Activated CD4-positive, alpha-beta T cell treated with anti-CD3 and anti-CD28 coated beads, Interleukin-2, amount 10 ng/mL, durations not matched to agents 7 days and 5 days (primary cell): ENCODE data around the gene NFIA. TPM values are rescaled to one million over a fixed set of nuclear protein-coding genes. Genes with fewer than 3 reads are reported as not detected.

Source experiments
- CTCF ChIA-PET: fragments of 350-600 bp; sonication (Branson Sonifier 250); formaldehyde crosslinking; loops from one replicate; lab custom pipeline; 2021; ENCODE audit warnings: antibody characterized with exemption; lab: Charles Lee
- POLR2A ChIA-PET: fragments of 350-600 bp; sonication (Branson Sonifier 250); formaldehyde crosslinking; loops from one replicate; lab custom pipeline; 2021; ENCODE audit warnings: antibody characterized with exemption; lab: Charles Lee
- DNase-seq: peaks from one replicate; pipeline ENCODE4 v3.0.0-alpha.2; 2020
- H3K27ac Mint-ChIP-seq: one replicate; pipeline ENCODE4 v1.8.0; 2021; ENCODE audit warnings: mild to moderate bottlenecking, moderate library complexity, mixed read lengths
- H3K27me3 Mint-ChIP-seq: one replicate; pipeline ENCODE4 v1.8.0; 2021; ENCODE audit warnings: mixed read lengths
- H3K36me3 Mint-ChIP-seq: one replicate; pipeline ENCODE4 v1.8.0; 2021; ENCODE audit warnings: low read depth, mixed read lengths
- H3K4me1 Mint-ChIP-seq: one replicate; pipeline ENCODE4 v1.8.0; 2021; ENCODE audit warnings: mixed read lengths
- H3K4me3 Mint-ChIP-seq: one replicate; pipeline ENCODE4 v1.8.0; 2021; ENCODE audit warnings: mild to moderate bottlenecking, moderate library complexity, mixed read lengths
- H3K9me3 Mint-ChIP-seq: one replicate; pipeline ENCODE4 v1.8.0; 2021; ENCODE audit warnings: mixed read lengths
- total RNA-seq, 2 experiments: library from RNA; stranded (reverse); gene quantifications; one replicate each; pipeline ENCODE4 v1.2.3, GENCODE V29; 2021

NFIA gene
- total RNA-seq, 2 experiments from 2014 or later: 0.97 to 1.6 TPM

- H3K9me3 Mint-ChIP-seq: no peaks in the 10 kb centered on the region
- DNase-seq: no peak
- no peaks in the 10 kb centered on the region for H3K27me3 Mint-ChIP-seq
- no peak overlapping the region for H3K27ac Mint-ChIP-seq
- H3K36me3 Mint-ChIP-seq: no peaks in the 10 kb centered on the region
- CTCF ChIA-PET: interaction anchor here (1.6 kb wide), 1 partner anchor 12 kb away, joined by 5 read pairs; no protein-coding TSS in a partner anchor
- POLR2A ChIA-PET: no interaction called here
- no peaks in the 10 kb centered on the region for H3K4me1 Mint-ChIP-seq
- H3K4me3 Mint-ChIP-seq: no peak overlapping the region
Measured at GRCh38 chr1:61436016-61436415, 353.7 kb downstream of the NFIA start.

GRCh38 chr1:61436491-61437120 is 354.2 kb downstream of the NFIA start:
- ChIA-PET POLR2A (no interaction called here), CTCF (no interaction called here)
- Mint-ChIP-seq H3K27me3 (no peaks in the 10 kb centered on the region), H3K4me3 (no peak overlapping the region), H3K27ac (no peak overlapping the region), H3K9me3 (no peaks in the 10 kb centered on the region), H3K36me3 (no peaks in the 10 kb centered on the region), H3K4me1 (no peaks in the 10 kb centered on the region)
- DNase-seq: no peak

GRCh38 chr1:61439234-61439633 is 356.9 kb downstream of the NFIA start:
- no peaks in the 10 kb centered on the region for H3K9me3 Mint-ChIP-seq
- no peak overlapping the region for H3K27ac Mint-ChIP-seq
- no peak overlapping the region for H3K4me3 Mint-ChIP-seq
- CTCF ChIA-PET: no interaction called here
- H3K27me3 Mint-ChIP-seq: no peaks in the 10 kb centered on the region
- POLR2A ChIA-PET: no interaction called here
- DNase-seq: no peak
- no peaks in the 10 kb centered on the region for H3K36me3 Mint-ChIP-seq
- no peaks in the 10 kb centered on the region for H3K4me1 Mint-ChIP-seq

- Mint-ChIP-seq H3K4me1 (no peaks in the 10 kb centered on the region), H3K36me3 (no peaks in the 10 kb centered on the region), H3K27ac (no peak overlapping the region), H3K27me3 (no peaks in the 10 kb centered on the region), H3K9me3 (no peaks in the 10 kb centered on the region), H3K4me3 (no peak overlapping the region)
- DNase-seq: no peak
- CTCF ChIA-PET: no interaction called here
- POLR2A ChIA-PET: no interaction called here
Measured at GRCh38 chr1:61441723-61442262, 359.4 kb downstream of the NFIA start.

GRCh38 chr1:61442544-61442943 is 360.2 kb downstream of the NFIA start:
- ChIA-PET CTCF (interaction anchor here (1.0 kb wide), 1 partner anchor 12 kb away, joined by 4 read pairs; no protein-coding TSS in a partner anchor), POLR2A (no interaction called here)
- Mint-ChIP-seq H3K9me3 (no peaks in the 10 kb centered on the region), H3K4me1 (no peaks in the 10 kb centered on the region), H3K27ac (no peak overlapping the region), H3K36me3 (no peaks in the 10 kb centered on the region), H3K27me3 (no peaks in the 10 kb centered on the region), H3K4me3 (no peak overlapping the region)
- DNase-seq: no peak

- H3K27ac Mint-ChIP-seq: no peak overlapping the region
- H3K4me3 Mint-ChIP-seq: no peak overlapping the region
- H3K4me1 Mint-ChIP-seq: no peaks in the 10 kb centered on the region
- POLR2A ChIA-PET: no interaction called here
- CTCF ChIA-PET: no interaction called here
- H3K9me3 Mint-ChIP-seq: no peaks in the 10 kb centered on the region
- no peak for DNase-seq
- H3K27me3 Mint-ChIP-seq: no peaks in the 10 kb centered on the region
- H3K36me3 Mint-ChIP-seq: no peaks in the 10 kb centered on the region
Measured at GRCh38 chr1:61444288-61444687, 361.9 kb downstream of the NFIA start.

- no peak overlapping the region for H3K27ac Mint-ChIP-seq
- DNase-seq: no peak
- POLR2A ChIA-PET: no interaction called here
- H3K4me1 Mint-ChIP-seq: no peaks in the 10 kb centered on the region
- H3K4me3 Mint-ChIP-seq: no peak overlapping the region
- CTCF ChIA-PET: interaction anchor here (0.7 kb wide), 1 partner anchor 402 kb away, joined by 3 read pairs; no protein-coding TSS in a partner anchor
- H3K27me3 Mint-ChIP-seq: no peaks in the 10 kb centered on the region
- H3K36me3 Mint-ChIP-seq: no peaks in the 10 kb centered on the region
- no peaks in the 10 kb centered on the region for H3K9me3 Mint-ChIP-seq
Measured at GRCh38 chr1:61445269-61445825, 363.0 kb downstream of the NFIA start.

- no peak for DNase-seq
- CTCF ChIA-PET: no interaction called here
- Mint-ChIP-seq H3K4me1 (no peaks in the 10 kb centered on the region), H3K9me3 (no peaks in the 10 kb centered on the region), H3K27ac (no peak overlapping the region), H3K4me3 (no peak overlapping the region), H3K36me3 (no peaks in the 10 kb centered on the region), H3K27me3 (peaks cover under 1% of the 10 kb centered on the region)
- POLR2A ChIA-PET: no interaction called here
Measured at GRCh38 chr1:61446531-61446991, 364.2 kb downstream of the NFIA start.

GRCh38 chr1:61447106-61447967 is 365.0 kb downstream of the NFIA start:
- CTCF ChIA-PET: interaction anchor here (0.7 kb wide), 1 partner anchor 38 kb away, joined by 3 read pairs; no protein-coding TSS in a partner anchor
- H3K4me3 Mint-ChIP-seq: no peak overlapping the region
- no peak for DNase-seq

GRCh38 chr1:61447968-61448430 is 365.6 kb downstream of the NFIA start:
- no peak for DNase-seq
- Mint-ChIP-seq H3K27me3 (peaks cover 2% of the 10 kb centered on the region), H3K27ac (no peak overlapping the region), H3K9me3 (no peaks in the 10 kb centered on the region), H3K4me1 (peaks cover under 1% of the 10 kb centered on the region), H3K4me3 (no peak overlapping the region), H3K36me3 (no peaks in the 10 kb centered on the region)
- ChIA-PET POLR2A (no interaction called here), CTCF (interaction anchor here (0.7 kb wide), 1 partner anchor 38 kb away, joined by 3 read pairs; no protein-coding TSS in a partner anchor)

More at GRCh38 chr1:61447106-61447967, 365.0 kb downstream of the NFIA start:
- POLR2A ChIA-PET: no interaction called here
- no peaks in the 10 kb centered on the region for H3K4me1 Mint-ChIP-seq
- H3K9me3 Mint-ChIP-seq: no peaks in the 10 kb centered on the region
- no peak overlapping the region for H3K27ac Mint-ChIP-seq
- no peaks in the 10 kb centered on the region for H3K36me3 Mint-ChIP-seq
- H3K27me3 Mint-ChIP-seq: peaks cover 2% of the 10 kb centered on the region

GRCh38 chr1:61448914-61449313 is 366.6 kb downstream of the NFIA start:
- ChIA-PET POLR2A (no interaction called here), CTCF (no interaction called here)
- no peak for DNase-seq
- Mint-ChIP-seq H3K4me1 (peaks cover 6% of the 10 kb centered on the region), H3K27ac (no peak overlapping the region), H3K27me3 (peaks cover 2% of the 10 kb centered on the region), H3K36me3 (no peaks in the 10 kb centered on the region), H3K9me3 (no peaks in the 10 kb centered on the region), H3K4me3 (no peak overlapping the region)

- Mint-ChIP-seq H3K36me3 (no peaks in the 10 kb centered on the region), H3K4me3 (no peak overlapping the region), H3K27ac (no peak overlapping the region), H3K4me1 (peaks cover 6% of the 10 kb centered on the region), H3K9me3 (no peaks in the 10 kb centered on the region), H3K27me3 (peaks cover 2% of the 10 kb centered on the region)
- POLR2A ChIA-PET: no interaction called here
- CTCF ChIA-PET: no interaction called here
- DNase-seq: no peak
Measured at GRCh38 chr1:61449410-61449809, 367.0 kb downstream of the NFIA start.
